ENCODE data around the gene STX1A.

Gene STX1A

DNA sequence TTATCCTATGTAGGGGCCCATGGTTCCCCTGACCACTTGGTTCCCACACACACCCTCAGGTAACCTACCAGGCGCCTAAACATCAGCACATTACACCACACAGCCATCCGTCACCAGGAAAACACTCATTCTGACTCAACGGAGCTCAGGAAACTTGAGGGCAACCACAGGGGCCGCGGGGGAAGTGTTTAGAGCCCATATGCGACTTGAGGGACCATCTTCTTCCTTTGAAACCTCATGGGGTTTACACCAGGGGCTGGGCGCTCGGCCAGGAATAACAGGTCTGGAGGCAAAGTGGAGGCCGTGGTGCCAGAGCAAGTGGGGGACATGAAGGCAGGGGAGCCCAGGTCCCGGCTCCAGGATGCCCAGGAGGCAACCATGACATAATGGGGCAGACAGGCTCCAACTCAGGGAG, 1.5 kb downstream of the STX1A start:
- no peak overlapping the region for H3K27ac ChIP-seq (ENCODE audit: extremely low read depth, low read depth, low read length)
- CTCF ChIA-PET = interaction anchor here (0.8 to 1.2 kb wide), 4 partner anchors 17 to 137 kb away, joined by 3 to 6 read pairs (median 4); no protein-coding TSS in a partner anchor
- TF ChIP-seq, protein P1, sequence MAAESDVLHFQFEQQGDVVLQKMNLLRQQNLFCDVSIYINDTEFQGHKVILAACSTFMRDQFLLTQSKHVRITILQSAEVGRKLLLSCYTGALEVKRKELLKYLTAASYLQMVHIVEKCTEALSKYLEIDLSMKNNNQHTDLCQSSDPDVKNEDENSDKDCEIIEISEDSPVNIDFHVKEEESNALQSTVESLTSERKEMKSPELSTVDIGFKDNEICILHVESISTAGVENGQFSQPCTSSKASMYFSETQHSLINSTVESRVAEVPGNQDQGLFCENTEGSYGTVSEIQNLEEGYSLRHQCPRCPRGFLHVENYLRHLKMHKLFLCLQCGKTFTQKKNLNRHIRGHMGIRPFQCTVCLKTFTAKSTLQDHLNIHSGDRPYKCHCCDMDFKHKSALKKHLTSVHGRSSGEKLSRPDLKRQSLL (tag by site-specific recombination; IDR thresholded peaks at IDR 0.05) = peak; percentile 80
- TF ChIP-seq ZIC2 (tag by site-specific recombination; IDR thresholded peaks at IDR 0.05) = peak; percentile 79
- peak; percentile 76 for TF ChIP-seq ZXDB (tag by site-specific recombination; IDR thresholded peaks at IDR 0.05)
- TF ChIP-seq ZNF366 (tag by site-specific recombination; conservative IDR thresholded peaks at IDR 0.05) = 0 out of 2 replicates have a peak, but pooled peaks have one; percentile 12
- peak; percentile 20; the same call in 1 of the 2 replicates for TF ChIP-seq ZEB2 (tag by site-specific recombination; IDR thresholded peaks at IDR 0.05)
- TF ChIP-seq ZNF600 (tag by site-specific recombination; IDR thresholded peaks at IDR 0.05) = peak; percentile 79
- no peak for TF ChIP-seq HOXA7 (CRISPR knock-in tag; IDR thresholded peaks at IDR 0.05; ENCODE audit: borderline replicate concordance)
- peak; percentile 13; the same call in 1 of the 2 replicates for TF ChIP-seq ZNF629 (tag by site-specific recombination; IDR thresholded peaks at IDR 0.05)
- TF ChIP-seq GLIS1 (tag by site-specific recombination; IDR thresholded peaks at IDR 0.05) = peak; percentile 99
- TF ChIP-seq OSR2 (tag by site-specific recombination; IDR thresholded peaks at IDR 0.05) = 0 out of 2 replicates have a peak, but pooled peaks have one; percentile 20
- TF ChIP-seq, protein P2, sequence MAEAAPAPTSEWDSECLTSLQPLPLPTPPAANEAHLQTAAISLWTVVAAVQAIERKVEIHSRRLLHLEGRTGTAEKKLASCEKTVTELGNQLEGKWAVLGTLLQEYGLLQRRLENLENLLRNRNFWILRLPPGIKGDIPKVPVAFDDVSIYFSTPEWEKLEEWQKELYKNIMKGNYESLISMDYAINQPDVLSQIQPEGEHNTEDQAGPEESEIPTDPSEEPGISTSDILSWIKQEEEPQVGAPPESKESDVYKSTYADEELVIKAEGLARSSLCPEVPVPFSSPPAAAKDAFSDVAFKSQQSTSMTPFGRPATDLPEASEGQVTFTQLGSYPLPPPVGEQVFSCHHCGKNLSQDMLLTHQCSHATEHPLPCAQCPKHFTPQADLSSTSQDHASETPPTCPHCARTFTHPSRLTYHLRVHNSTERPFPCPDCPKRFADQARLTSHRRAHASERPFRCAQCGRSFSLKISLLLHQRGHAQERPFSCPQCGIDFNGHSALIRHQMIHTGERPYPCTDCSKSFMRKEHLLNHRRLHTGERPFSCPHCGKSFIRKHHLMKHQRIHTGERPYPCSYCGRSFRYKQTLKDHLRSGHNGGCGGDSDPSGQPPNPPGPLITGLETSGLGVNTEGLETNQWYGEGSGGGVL (tag by site-specific recombination; IDR thresholded peaks at IDR 0.05) = peak; percentile 43; the same call in 1 of the 2 replicates
- TF ChIP-seq, protein P3, sequence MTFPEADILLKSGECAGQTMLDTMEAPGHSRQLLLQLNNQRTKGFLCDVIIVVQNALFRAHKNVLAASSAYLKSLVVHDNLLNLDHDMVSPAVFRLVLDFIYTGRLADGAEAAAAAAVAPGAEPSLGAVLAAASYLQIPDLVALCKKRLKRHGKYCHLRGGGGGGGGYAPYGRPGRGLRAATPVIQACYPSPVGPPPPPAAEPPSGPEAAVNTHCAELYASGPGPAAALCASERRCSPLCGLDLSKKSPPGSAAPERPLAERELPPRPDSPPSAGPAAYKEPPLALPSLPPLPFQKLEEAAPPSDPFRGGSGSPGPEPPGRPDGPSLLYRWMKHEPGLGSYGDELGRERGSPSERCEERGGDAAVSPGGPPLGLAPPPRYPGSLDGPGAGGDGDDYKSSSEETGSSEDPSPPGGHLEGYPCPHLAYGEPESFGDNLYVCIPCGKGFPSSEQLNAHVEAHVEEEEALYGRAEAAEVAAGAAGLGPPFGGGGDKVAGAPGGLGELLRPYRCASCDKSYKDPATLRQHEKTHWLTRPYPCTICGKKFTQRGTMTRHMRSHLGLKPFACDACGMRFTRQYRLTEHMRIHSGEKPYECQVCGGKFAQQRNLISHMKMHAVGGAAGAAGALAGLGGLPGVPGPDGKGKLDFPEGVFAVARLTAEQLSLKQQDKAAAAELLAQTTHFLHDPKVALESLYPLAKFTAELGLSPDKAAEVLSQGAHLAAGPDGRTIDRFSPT (tag by site-specific recombination; IDR thresholded peaks at IDR 0.05) = peak; percentile 30; the same call in 1 of the 2 replicates
- no peak for TF ChIP-seq SP7 (tag by site-specific recombination; IDR thresholded peaks at IDR 0.05)
- TF ChIP-seq, protein P4, sequence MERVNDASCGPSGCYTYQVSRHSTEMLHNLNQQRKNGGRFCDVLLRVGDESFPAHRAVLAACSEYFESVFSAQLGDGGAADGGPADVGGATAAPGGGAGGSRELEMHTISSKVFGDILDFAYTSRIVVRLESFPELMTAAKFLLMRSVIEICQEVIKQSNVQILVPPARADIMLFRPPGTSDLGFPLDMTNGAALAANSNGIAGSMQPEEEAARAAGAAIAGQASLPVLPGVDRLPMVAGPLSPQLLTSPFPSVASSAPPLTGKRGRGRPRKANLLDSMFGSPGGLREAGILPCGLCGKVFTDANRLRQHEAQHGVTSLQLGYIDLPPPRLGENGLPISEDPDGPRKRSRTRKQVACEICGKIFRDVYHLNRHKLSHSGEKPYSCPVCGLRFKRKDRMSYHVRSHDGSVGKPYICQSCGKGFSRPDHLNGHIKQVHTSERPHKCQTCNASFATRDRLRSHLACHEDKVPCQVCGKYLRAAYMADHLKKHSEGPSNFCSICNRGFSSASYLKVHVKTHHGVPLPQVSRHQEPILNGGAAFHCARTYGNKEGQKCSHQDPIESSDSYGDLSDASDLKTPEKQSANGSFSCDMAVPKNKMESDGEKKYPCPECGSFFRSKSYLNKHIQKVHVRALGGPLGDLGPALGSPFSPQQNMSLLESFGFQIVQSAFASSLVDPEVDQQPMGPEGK (tag by site-specific recombination; IDR thresholded peaks at IDR 0.05) = peak; percentile 47; the same call in 1 of the 2 replicates
- TF ChIP-seq GLIS2 (tag by site-specific recombination; IDR thresholded peaks at IDR 0.05) = peak; percentile 57; the same call in 1 of the 2 replicates
- TF ChIP-seq SP3 (tag by site-specific recombination; IDR thresholded peaks at IDR 0.05) = no peak
- no peaks in the 10 kb centered on the region; a peak in 1 of 3 replicates for H3K36me3 ChIP-seq (ENCODE audit: control insufficient read depth in 2 of 2, insufficient read depth in 1 of 2, low read length in 2 of 2)
- no peak overlapping the region for H3K4me3 ChIP-seq (ENCODE audit: low read depth, low read length)
- H3K4me1 ChIP-seq (ENCODE audit: control insufficient read depth, insufficient read depth, low read length) = peaks cover 18% of the 10 kb centered on the region
- no peaks in the 10 kb centered on the region for H3K9me3 ChIP-seq (ENCODE audit: control insufficient read depth, insufficient read depth, low read depth, low read length)
- POLR2A ChIA-PET = no interaction called here

DNA sequence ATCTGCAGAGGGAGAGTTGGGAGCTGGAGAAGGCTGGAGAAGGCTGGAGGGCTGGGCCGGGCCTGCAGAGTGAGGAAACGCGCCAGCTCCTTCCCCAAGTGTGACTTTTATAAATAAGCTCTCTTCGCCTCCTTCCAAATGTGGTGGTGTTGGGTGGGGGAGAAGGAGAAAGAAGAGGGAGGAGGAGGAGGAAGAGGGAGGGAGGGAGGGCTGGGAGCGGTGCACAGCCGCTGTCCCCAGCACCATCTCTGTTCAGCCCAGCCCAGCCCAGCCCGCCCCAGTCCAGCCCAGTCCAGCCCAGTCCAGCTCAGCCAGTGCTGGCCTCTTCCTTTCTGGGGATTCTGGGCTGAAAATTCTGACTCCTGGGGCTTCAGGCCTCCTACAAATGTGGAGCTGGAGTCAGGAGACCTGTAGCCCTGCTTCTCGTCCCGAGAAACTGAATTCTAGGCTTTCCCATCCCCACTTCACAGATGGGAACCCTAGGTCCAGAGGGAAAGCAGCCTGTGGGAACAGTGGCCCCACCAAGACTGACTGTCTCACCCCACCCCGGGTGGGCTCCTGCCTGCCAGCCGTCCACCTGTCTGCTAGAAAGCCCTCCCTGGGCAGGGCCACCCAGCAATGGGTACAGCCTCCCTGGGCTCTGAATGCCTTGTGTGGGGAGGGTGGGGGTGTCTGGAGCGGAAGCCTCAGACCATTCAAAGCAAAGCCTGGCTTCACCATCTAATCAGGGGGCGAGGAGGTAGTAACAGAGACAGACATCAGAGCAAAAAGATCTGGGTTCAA, 2.3 kb downstream of the STX1A start:
- Histone ChIP-seq H3K4me1 (ENCODE audit: control insufficient read depth, insufficient read depth, low read length) (peaks cover 18% of the 10 kb centered on the region), H3K36me3 (ENCODE audit: control insufficient read depth in 2 of 2, insufficient read depth in 1 of 2, low read length in 2 of 2) (no peaks in the 10 kb centered on the region; a peak in 1 of 3 replicates), H3K4me3 (ENCODE audit: low read depth, low read length) (no peak overlapping the region), H3K9me3 (ENCODE audit: control insufficient read depth, insufficient read depth, low read depth, low read length) (no peaks in the 10 kb centered on the region), H3K27ac (ENCODE audit: extremely low read depth, low read depth, low read length) (no peak overlapping the region)
- CTCF ChIA-PET = interaction anchor here (0.8 to 2.0 kb wide), 5 partner anchors 8 to 138 kb away, joined by 3 to 15 read pairs (median 4); no protein-coding TSS in a partner anchor
- POLR2A ChIA-PET = interaction anchor here (0.5 to 2.3 kb wide), 7 partner anchors 15 to 111 kb away, joined by 3 to 12 read pairs (median 3); partner anchors contain the start of gene ABHD11
- TF ChIP-seq REPIN1 (tag by site-specific recombination; IDR thresholded peaks at IDR 0.05; ENCODE audit: low read depth) (no peak), ZSCAN16 (tag by site-specific recombination; IDR thresholded peaks at IDR 0.05) (no peak), ZBTB17 (tag by site-specific recombination; IDR thresholded peaks at IDR 0.05) (no peak)
- TF ChIP-seq, protein P5, sequence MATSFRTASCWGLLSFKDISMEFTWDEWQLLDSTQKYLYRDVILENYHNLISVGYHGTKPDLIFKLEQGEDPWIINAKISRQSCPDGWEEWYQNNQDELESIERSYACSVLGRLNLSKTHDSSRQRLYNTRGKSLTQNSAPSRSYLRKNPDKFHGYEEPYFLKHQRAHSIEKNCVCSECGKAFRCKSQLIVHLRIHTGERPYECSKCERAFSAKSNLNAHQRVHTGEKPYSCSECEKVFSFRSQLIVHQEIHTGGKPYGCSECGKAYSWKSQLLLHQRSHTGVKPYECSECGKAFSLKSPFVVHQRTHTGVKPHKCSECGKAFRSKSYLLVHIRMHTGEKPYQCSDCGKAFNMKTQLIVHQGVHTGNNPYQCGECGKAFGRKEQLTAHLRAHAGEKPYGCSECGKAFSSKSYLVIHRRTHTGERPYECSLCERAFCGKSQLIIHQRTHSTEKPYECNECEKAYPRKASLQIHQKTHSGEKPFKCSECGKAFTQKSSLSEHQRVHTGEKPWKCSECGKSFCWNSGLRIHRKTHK (tag by site-specific recombination; IDR thresholded peaks at IDR 0.05) = no peak

Measured in HEK293 (cell line).